Gastroesophageal sphincter (tissue), 3 donors: ENCODE results near the gene B4GALNT1.

Source experiments
- CTCF ChIP-seq, 4 experiments: fragments of 200-600 bp in 2 of 4; fragments of 450-650 bp in 2 of 4; sonication (generic) in 1 of 4; IDR thresholded peaks; one replicate each; pipeline ENCODE4 v1.5.1; 2017 to 2019; ENCODE audit warnings: antibody characterized with exemption in 4 of 4, mild to moderate bottlenecking in 2 of 4, moderate library complexity in 2 of 4
- EP300 ChIP-seq: sonication (generic); formaldehyde crosslinking; IDR thresholded peaks from one replicate; pipeline ENCODE4 v1.6.1; 2017; ENCODE audit warnings: antibody characterized with exemption, mild to moderate bottlenecking
- POLR2A ChIP-seq, 2 donors: fragments of 450-650 bp; IDR thresholded peaks; one replicate each; pipeline ENCODE4 v1.6.1; 2017; ENCODE audit warnings: antibody characterized with exemption in 2 of 2, mild to moderate bottlenecking in 2 of 2, moderate library complexity in 1 of 2

GRCh38 chr12:57611108-57611826 is 21.7 kb downstream of the B4GALNT1 start, which contains the start of gene ARHGEF25:
- no peak for TF ChIP-seq CTCF (IDR thresholded peaks at IDR 0.05)
- peak; percentile 65 to 67 for TF ChIP-seq POLR2A (IDR thresholded peaks at IDR 0.05)
- no peak for TF ChIP-seq EP300
